IMR-90 (cell line): ENCODE data around the gene OCSTAMP. TPM values are rescaled to one million over a fixed set of nuclear protein-coding genes. Genes with fewer than 3 reads are reported as not detected.

Experiments used
- ATAC-seq: fragments of 200-7000 bp; cut with Tn5 transposase; 2 replicates; pipeline ENCODE4 v1.9.1; 2020; ENCODE audit warnings: low read depth, mild to moderate bottlenecking, moderate library complexity
- BruUV-seq: library from RNA; stranded (reverse); fragments of 400-500 nt; replicated peaks from 2 replicates; lab custom pipeline; 2021; lab: Mats Ljungman, UMichigan
- CTCF ChIA-PET: fragments of 300-600 bp; formaldehyde crosslinking; extraction: SDS; loops from one replicate; lab custom pipeline; 2021; ENCODE audit warnings: antibody characterized with exemption; lab: Yijun Ruan, JAX
- POLR2A ChIA-PET: fragments of 300-600 bp; sonication (Branson Sonifier 250); formaldehyde crosslinking; loops from one replicate; lab custom pipeline; 2022; ENCODE audit warnings: antibody characterized with exemption; ENCODE audit not compliant: unreplicated experiment; lab: Charles Lee
- DNase-seq: peaks from one replicate; pipeline ENCODE4 v3.0.0; 2013
- H2AFZ ChIP-seq: replicated peaks from 2 replicates; pipeline ENCODE3; 2013; ENCODE audit warnings: low read length, mild to moderate bottlenecking; ENCODE audit not compliant: poor library complexity
- H2AK5ac ChIP-seq: 2 replicates; pipeline ENCODE4 v1.6.1; 2013; ENCODE audit warnings: low read depth, low read length, inconsistent platforms
- H2AK9ac ChIP-seq: replicated peaks from 2 replicates; pipeline ENCODE3; 2013; ENCODE audit warnings: mild to moderate bottlenecking, low read depth, low read length, moderate library complexity; ENCODE audit not compliant: poor library complexity
- H2BK120ac ChIP-seq: 2 replicates; pipeline ENCODE4 v1.6.1; 2013; ENCODE audit warnings: low read depth, low read length, inconsistent platforms
- H2BK15ac ChIP-seq: 3 replicates; pipeline ENCODE4 v1.6.1; 2013; ENCODE audit warnings: low read depth, low read length, inconsistent platforms
- H2BK20ac ChIP-seq: 2 replicates; pipeline ENCODE4 v1.6.1; 2013; ENCODE audit warnings: low read depth, mild to moderate bottlenecking, inconsistent platforms, low read length, moderate library complexity
- H2BK5ac ChIP-seq: 2 replicates; pipeline ENCODE4 v1.6.1; 2013; ENCODE audit warnings: mild to moderate bottlenecking, low read depth, low read length, inconsistent platforms; ENCODE audit not compliant: poor library complexity, severe bottlenecking
- H3K14ac ChIP-seq: replicated peaks from 2 replicates; pipeline ENCODE4 v1.6.1; 2013; ENCODE audit warnings: low read depth, low read length, inconsistent platforms
- H3K18ac ChIP-seq: 2 replicates; pipeline ENCODE4 v1.6.1; 2013; ENCODE audit warnings: low read depth, low read length, control low read depth
- H3K23ac ChIP-seq: 2 replicates; pipeline ENCODE4 v1.6.1; 2013; ENCODE audit warnings: low read depth, low read length, inconsistent platforms
- H3K27ac ChIP-seq: 2 replicates; pipeline ENCODE4 v1.5.1; 2013; ENCODE audit warnings: mild to moderate bottlenecking, control low read depth, low read length; ENCODE audit not compliant: insufficient read depth
- H3K27me3 ChIP-seq: 2 replicates; pipeline ENCODE4 v1.6.1; 2013; ENCODE audit warnings: low read length; ENCODE audit not compliant: control insufficient read depth, insufficient read depth
- H3K36me3 ChIP-seq: 2 replicates; pipeline ENCODE4 v1.6.1; 2013; ENCODE audit warnings: low read length, mixed read lengths; ENCODE audit not compliant: control insufficient read depth, insufficient read depth
- H3K4ac ChIP-seq: 2 replicates; pipeline ENCODE4 v1.6.1; 2013; ENCODE audit warnings: low read depth, low read length, inconsistent platforms
- H3K4me1 ChIP-seq: 2 replicates; pipeline ENCODE4 v1.6.1; 2013; ENCODE audit warnings: low read length, mixed read lengths; ENCODE audit not compliant: control insufficient read depth, insufficient read depth
- H3K4me2 ChIP-seq: 2 replicates; pipeline ENCODE4 v1.6.1; 2013; ENCODE audit warnings: low read depth, mild to moderate bottlenecking, control low read depth, low read length, moderate library complexity
- H3K4me3 ChIP-seq: 2 replicates; pipeline ENCODE4 v1.5.1; 2013; ENCODE audit warnings: low read depth, mild to moderate bottlenecking, control low read depth, low read length, moderate library complexity; ENCODE audit not compliant: insufficient read depth
- H3K56ac ChIP-seq: 2 replicates; pipeline ENCODE4 v1.6.1; 2013; ENCODE audit warnings: low read length, inconsistent platforms; ENCODE audit not compliant: insufficient read depth; ENCODE audit errors: extremely low read depth
- H3K79me1 ChIP-seq, 2 experiments: 2 replicates each; pipeline ENCODE4 v1.6.1; 2013; ENCODE audit warnings: low read length in 2 of 2, inconsistent platforms in 1 of 2, low read depth in 1 of 2
- H3K9ac ChIP-seq: 2 replicates; pipeline ENCODE4 v1.6.1; 2013; ENCODE audit warnings: low read depth, low read length, control low read depth
- H3K9me1 ChIP-seq: 2 replicates; pipeline ENCODE4 v1.6.1; 2013; ENCODE audit warnings: low read length, inconsistent platforms; ENCODE audit not compliant: insufficient read depth
- H3K9me3 ChIP-seq: 2 replicates; pipeline ENCODE4 v1.6.1; 2013; ENCODE audit warnings: low read length; ENCODE audit not compliant: control insufficient read depth, insufficient read depth
- H4K20me1 ChIP-seq: 2 replicates; pipeline ENCODE4 v1.6.1; 2013; ENCODE audit warnings: low read length, inconsistent platforms; ENCODE audit not compliant: insufficient read depth
- H4K5ac ChIP-seq: 2 replicates; pipeline ENCODE4 v1.6.1; 2013; ENCODE audit warnings: mild to moderate bottlenecking, low read depth, low read length, control low read depth
- H4K8ac ChIP-seq, 2 experiments: 2 replicates each; pipeline ENCODE4 v1.6.1; 2013; ENCODE audit warnings: low read depth in 2 of 2, low read length in 2 of 2, control low read depth in 1 of 2, inconsistent platforms in 1 of 2
- H4K91ac ChIP-seq: 2 replicates; pipeline ENCODE4 v1.6.1; 2013; ENCODE audit warnings: low read depth, low read length, inconsistent platforms; ENCODE audit not compliant: insufficient read depth
- BHLHE40 ChIP-seq: fragments of 150-350 bp; IDR thresholded peaks from 2 replicates; pipeline ENCODE4 v1.6.1; 2016; ENCODE audit warnings: mild to moderate bottlenecking, low read depth, low read length
- CEBPB ChIP-seq: IDR thresholded peaks from 2 replicates; pipeline ENCODE4 v1.6.1; 2012; ENCODE audit warnings: low read depth, low read length, improper control_type of control experiment
- CHD1 ChIP-seq: IDR thresholded peaks from 2 replicates; pipeline ENCODE4 v1.6.1; 2012; ENCODE audit warnings: low read depth, low read length, improper control_type of control experiment
- ELK1 ChIP-seq: fragments of 150-350 bp; IDR thresholded peaks from 2 replicates; pipeline ENCODE4 v1.6.1; 2016; ENCODE audit warnings: low read depth, mild to moderate bottlenecking, low read length, moderate library complexity, borderline replicate concordance
- FOS ChIP-seq: fragments of 150-350 bp; IDR thresholded peaks from 2 replicates; pipeline ENCODE4 v1.6.1; 2016; ENCODE audit warnings: low read depth, low read length
- MAFK ChIP-seq: IDR thresholded peaks from 2 replicates; pipeline ENCODE4 v1.6.1; 2012; ENCODE audit warnings: low read depth, low read length, improper control_type of control experiment
- MAZ ChIP-seq: IDR thresholded peaks from 2 replicates; pipeline ENCODE4 v1.6.1; 2012; ENCODE audit warnings: low read depth, mild to moderate bottlenecking, low read length, improper control_type of control experiment, moderate library complexity, borderline replicate concordance
- MXI1 ChIP-seq: IDR thresholded peaks from 2 replicates; pipeline ENCODE4 v1.6.1; 2012; ENCODE audit warnings: low read depth, mild to moderate bottlenecking, low read length, moderate library complexity, borderline replicate concordance
- NFE2L2 ChIP-seq: fragments of 150-350 bp; IDR thresholded peaks from 2 replicates; pipeline ENCODE4 v1.6.1; 2016; ENCODE audit warnings: low read depth, mild to moderate bottlenecking, low read length
- POLR2A ChIP-seq: IDR thresholded peaks from 2 replicates; pipeline ENCODE4 v1.6.1; 2012; ENCODE audit warnings: mild to moderate bottlenecking, low read depth, low read length
- RAD21 ChIP-seq: IDR thresholded peaks from 2 replicates; pipeline ENCODE4 v1.6.1; 2012; ENCODE audit warnings: low read length, improper control_type of control experiment
- RCOR1 ChIP-seq: IDR thresholded peaks from 2 replicates; pipeline ENCODE4 v1.6.1; 2012; ENCODE audit warnings: mild to moderate bottlenecking, low read length, improper control_type of control experiment; ENCODE audit not compliant: insufficient replicate concordance
- RFX5 ChIP-seq: IDR thresholded peaks from 2 replicates; pipeline ENCODE4 v1.8.0; 2012; ENCODE audit warnings: low read depth, mild to moderate bottlenecking, low read length, moderate library complexity
- SMC3 ChIP-seq: fragments of 150-350 bp; IDR thresholded peaks from 2 replicates; pipeline ENCODE4 v1.6.1; 2016; ENCODE audit warnings: low read depth, mild to moderate bottlenecking, antibody characterized with exemption, low read length, moderate library complexity
- USF2 ChIP-seq: fragments of 150-350 bp; IDR thresholded peaks from 2 replicates; pipeline ENCODE4 v1.6.1; 2017; ENCODE audit warnings: mild to moderate bottlenecking, antibody characterized with exemption, low read length, low read depth
- WGBS, 2 experiments: methylation state at CpG; one replicate each; pipeline versions ENCODE4 v1.1.5 to v1.1.7; 2013; ENCODE audit warnings: missing lambda C conversion rate in 2 of 2; ENCODE audit not compliant: insufficient read length in 1 of 2; ENCODE audit errors: extremely low coverage in 2 of 2; 5-methylcytosine and 5-hydroxymethylcytosine counted together
- dilution Hi-C: fragments of 300-500 bp; cut with HindIII; formaldehyde crosslinking; loops from one replicate; pipeline ENCODE4 v1.14.3; 2018; ENCODE audit warnings: low sequenced_read_pairs; ENCODE audit not compliant: unreplicated experiment
- in situ Hi-C: fragments of 300-500 bp; cut with MboI; formaldehyde crosslinking; loops from 3 replicates; pipeline ENCODE4 v1.14.3; 2019; ENCODE audit warnings: low sequenced_read_pairs, inconsistent platforms, mixed read lengths
- intact Hi-C: fragments of 100-400 bp; cut with micrococcal nuclease; formaldehyde crosslinking; loops from 2 replicates; pipeline ENCODE4 v1.10.0; 2022
- polyA plus RNA-seq, 3 experiments: library from polyadenylated mRNA; depleted of rRNA; stranded (reverse); fragments of >200 nt; gene quantifications; 2 replicates each; pipeline ENCODE4 v1.2.3, GENCODE V29; 2012; ENCODE audit warnings: low replicate concordance in 1 of 3
- total RNA-seq: library from RNA; depleted of rRNA; stranded (reverse); fragments of >200 nt; gene quantifications from 2 replicates; pipeline ENCODE4 v1.2.3, GENCODE V29; 2012
- TF ChIP-seq, protein P1 (sequence below): conservative IDR thresholded peaks from 2 replicates; pipeline ENCODE4 v1.5.1; 2012; ENCODE audit warnings: mild to moderate bottlenecking, low read depth, low read length, improper control_type of control experiment

OCSTAMP gene
- total and polyA plus RNA-seq, 2 of the 4 experiments (the other 2 are of a cell fraction), result not detected

DNA sequence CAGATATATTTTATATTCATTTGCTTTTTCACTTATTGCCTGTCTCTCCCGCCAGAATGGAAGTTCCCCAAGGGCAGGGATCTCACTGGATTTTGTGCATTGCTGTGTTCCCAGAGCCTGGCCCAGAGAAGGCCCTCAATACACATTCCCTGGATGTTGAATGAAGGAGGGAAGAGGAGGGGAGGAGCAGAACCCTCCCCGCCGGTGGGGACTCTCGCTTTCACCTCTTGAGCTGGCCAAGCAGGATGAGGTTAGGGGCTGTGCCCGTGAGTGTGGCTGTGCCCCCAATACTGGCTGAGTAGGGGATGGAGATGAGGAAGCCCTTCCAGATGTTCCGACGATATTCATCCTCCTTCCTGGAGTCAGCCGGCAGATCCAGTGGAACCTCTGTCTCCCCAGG is 45.5 kb upstream of the OCSTAMP start:
- Histone ChIP-seq H3K9me1 (no peaks in the 10 kb centered on the region), H2AK9ac (no peak overlapping the region), H2BK15ac (no peak overlapping the region), H2BK20ac (no peak overlapping the region), H2AK5ac (no peak overlapping the region), H3K18ac (no peak overlapping the region), H3K27me3 (no peaks in the 10 kb centered on the region), H3K9ac (no peak overlapping the region), H2BK5ac (no peak overlapping the region), H4K91ac (no peak overlapping the region), H3K56ac (no peak overlapping the region), H2AFZ (no peak overlapping the region), H3K4me2 (no peak overlapping the region), H4K5ac (no peak overlapping the region), H3K23ac (no peak overlapping the region), H4K20me1 (no peaks in the 10 kb centered on the region), H3K79me1 (no peaks in the 10 kb centered on the region), H4K8ac (no peak overlapping the region), H3K9me3 (no peaks in the 10 kb centered on the region), H3K27ac (no peak overlapping the region), H3K4me1 (no peaks in the 10 kb centered on the region), H3K36me3 (no peaks in the 10 kb centered on the region), H3K14ac (no peak overlapping the region), H3K4me3 (no peak overlapping the region), H3K4ac (no peak overlapping the region), H2BK120ac (no peak overlapping the region)
- CTCF ChIA-PET, result no interaction called here
- BruUV-seq, result no TSS peak
- in situ Hi-C loops (no loop called here), intact Hi-C loops (loop anchor here (10.0 kb wide), 1 partner anchor 59 kb away; the partner anchor contains the start of gene SLC13A3), dilution Hi-C loops (no loop called here)
- DNase-seq (no peak), ATAC-seq (no peak)
- WGBS, 2 experiments, result no CpG with 5 or more reads among the region's 8 CpGs
- POLR2A ChIA-PET, result no interaction called here
- no peak for TF ChIP-seq RCOR1
- TF ChIP-seq, protein P1, sequence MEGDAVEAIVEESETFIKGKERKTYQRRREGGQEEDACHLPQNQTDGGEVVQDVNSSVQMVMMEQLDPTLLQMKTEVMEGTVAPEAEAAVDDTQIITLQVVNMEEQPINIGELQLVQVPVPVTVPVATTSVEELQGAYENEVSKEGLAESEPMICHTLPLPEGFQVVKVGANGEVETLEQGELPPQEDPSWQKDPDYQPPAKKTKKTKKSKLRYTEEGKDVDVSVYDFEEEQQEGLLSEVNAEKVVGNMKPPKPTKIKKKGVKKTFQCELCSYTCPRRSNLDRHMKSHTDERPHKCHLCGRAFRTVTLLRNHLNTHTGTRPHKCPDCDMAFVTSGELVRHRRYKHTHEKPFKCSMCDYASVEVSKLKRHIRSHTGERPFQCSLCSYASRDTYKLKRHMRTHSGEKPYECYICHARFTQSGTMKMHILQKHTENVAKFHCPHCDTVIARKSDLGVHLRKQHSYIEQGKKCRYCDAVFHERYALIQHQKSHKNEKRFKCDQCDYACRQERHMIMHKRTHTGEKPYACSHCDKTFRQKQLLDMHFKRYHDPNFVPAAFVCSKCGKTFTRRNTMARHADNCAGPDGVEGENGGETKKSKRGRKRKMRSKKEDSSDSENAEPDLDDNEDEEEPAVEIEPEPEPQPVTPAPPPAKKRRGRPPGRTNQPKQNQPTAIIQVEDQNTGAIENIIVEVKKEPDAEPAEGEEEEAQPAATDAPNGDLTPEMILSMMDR, result no peak
- no peak for TF ChIP-seq MXI1
- TF ChIP-seq RFX5, result no peak
- TF ChIP-seq FOS, result no peak
- no peak for TF ChIP-seq CEBPB
- no peak for TF ChIP-seq SMC3
- no peak for TF ChIP-seq ELK1
- TF ChIP-seq USF2, result no peak
- TF ChIP-seq RAD21, result no peak
- TF ChIP-seq CHD1, result no peak
- TF ChIP-seq MAZ, result no peak
- no peak for TF ChIP-seq POLR2A
- TF ChIP-seq MAFK, result no peak
- TF ChIP-seq BHLHE40, result no peak
- no peak for TF ChIP-seq NFE2L2
